Measurements from ENCODE around the gene DCK. TPM values are rescaled to one million over a fixed set of nuclear protein-coding genes. Genes with fewer than 3 reads are reported as not detected.

DCK gene
- total and polyA plus RNA-seq, 2 donors = 49.0 to 83.1 TPM

Other genes with a start within 250 kb of the DCK start
- gene GRSF1, start 153.8 kb upstream of the DCK start, total RNA-seq = 118 TPM
- 78.7 TPM for gene GRSF1, start 153.8 kb upstream of the DCK start, polyA plus RNA-seq
- 14.4 TPM for gene MOB1B, start 91.3 kb upstream of the DCK start, total RNA-seq
- 15.1 TPM for gene MOB1B, start 91.3 kb upstream of the DCK start, polyA plus RNA-seq

All from thymus (tissue), 2 donors.